A673 (cell line): ENCODE results near the gene TARS3. TPM values are rescaled to one million over a fixed set of nuclear protein-coding genes. Genes with fewer than 3 reads are reported as not detected.

Source experiments
- BruUV-seq: library from RNA; stranded (reverse); fragments of 400-500 nt; replicated peaks from 2 replicates; lab custom pipeline; 2021; lab: Mats Ljungman, UMichigan
- CTCF ChIA-PET: fragments of 300-600 bp; sonication (Branson Sonifier 250); formaldehyde crosslinking; loops from one replicate; lab custom pipeline; 2022; ENCODE audit warnings: antibody characterized with exemption; lab: Charles Lee
- POLR2A ChIA-PET: fragments of 300-600 bp; sonication (Branson Sonifier 250); formaldehyde crosslinking; loops from one replicate; lab custom pipeline; 2022; ENCODE audit warnings: antibody characterized with exemption; ENCODE audit not compliant: low non-redundant PET; lab: Charles Lee
- DNase-seq: peaks from one replicate; pipeline ENCODE4 v3.0.0-alpha.2; 2015; ENCODE audit warnings: low spot score
- H3K27ac ChIP-seq: fragments of 200-600 bp; sonication (generic); 2 replicates; pipeline ENCODE4 v1.5.1; 2016; ENCODE audit warnings: mixed run types, low read depth, mild to moderate bottlenecking, mixed read lengths, antibody characterized with exemption, low read length; ENCODE audit not compliant: poor library complexity, severe bottlenecking
- H3K27me3 ChIP-seq: fragments of 200-600 bp; sonication (generic); replicated peaks from 2 replicates; pipeline ENCODE4 v1.6.1; 2017; ENCODE audit warnings: mixed run types, low read depth, mild to moderate bottlenecking, mixed read lengths, antibody characterized with exemption, low read length; ENCODE audit not compliant: insufficient read depth, poor library complexity
- H3K36me3 ChIP-seq: fragments of 200-600 bp; sonication (generic); 2 replicates; pipeline ENCODE4 v1.6.1; 2016; ENCODE audit warnings: mixed run types, mild to moderate bottlenecking, mixed read lengths, antibody characterized with exemption, low read length; ENCODE audit not compliant: insufficient read depth, poor library complexity, severe bottlenecking
- H3K4me1 ChIP-seq: fragments of 200-600 bp; sonication (generic); 2 replicates; pipeline ENCODE4 v1.6.1; 2017; ENCODE audit warnings: mixed run types, mild to moderate bottlenecking, mixed read lengths, antibody characterized with exemption, low read length; ENCODE audit not compliant: insufficient read depth, poor library complexity, severe bottlenecking
- H3K4me3 ChIP-seq: fragments of 200-600 bp; sonication (generic); 2 replicates; pipeline ENCODE4 v1.5.1; 2016; ENCODE audit warnings: low read depth, mixed run types, mild to moderate bottlenecking, mixed read lengths, low read length; ENCODE audit not compliant: poor library complexity, severe bottlenecking
- H3K9me3 ChIP-seq: fragments of 200-600 bp; sonication (generic); 2 replicates; pipeline ENCODE4 v1.6.1; 2016; ENCODE audit warnings: mixed run types, low read depth, mild to moderate bottlenecking, mixed read lengths, antibody characterized with exemption, low read length; ENCODE audit not compliant: poor library complexity, severe bottlenecking
- EZH2 ChIP-seq: fragments of 200-600 bp; sonication (generic); IDR thresholded peaks from 2 replicates; pipeline ENCODE4 v1.6.1; 2017; ENCODE audit warnings: borderline replicate concordance, low read depth, mild to moderate bottlenecking, mixed read lengths, antibody characterized with exemption, low read length; ENCODE audit not compliant: poor library complexity, severe bottlenecking
- intact Hi-C: fragments of 100-400 bp; cut with micrococcal nuclease; formaldehyde crosslinking; loops from one replicate; pipeline ENCODE4 v1.10.0; 2022; ENCODE audit not compliant: unreplicated experiment
- total RNA-seq: library from RNA; stranded (reverse); gene quantifications from 2 replicates; pipeline ENCODE4 v1.2.3, GENCODE V29; 2021
- TF ChIP-seq, protein P1 (sequence below): fragments of 300-800, 200-600 bp; sonication (generic); conservative IDR thresholded peaks from 2 replicates; pipeline ENCODE4 v1.5.1; 2017; ENCODE audit warnings: low read depth, mild to moderate bottlenecking, antibody characterized with exemption, low read length, moderate library complexity, mixed read lengths

The TARS3 gene
- total RNA-seq, 1 experiment from 2014 or later: 9.1 TPM

DNA sequence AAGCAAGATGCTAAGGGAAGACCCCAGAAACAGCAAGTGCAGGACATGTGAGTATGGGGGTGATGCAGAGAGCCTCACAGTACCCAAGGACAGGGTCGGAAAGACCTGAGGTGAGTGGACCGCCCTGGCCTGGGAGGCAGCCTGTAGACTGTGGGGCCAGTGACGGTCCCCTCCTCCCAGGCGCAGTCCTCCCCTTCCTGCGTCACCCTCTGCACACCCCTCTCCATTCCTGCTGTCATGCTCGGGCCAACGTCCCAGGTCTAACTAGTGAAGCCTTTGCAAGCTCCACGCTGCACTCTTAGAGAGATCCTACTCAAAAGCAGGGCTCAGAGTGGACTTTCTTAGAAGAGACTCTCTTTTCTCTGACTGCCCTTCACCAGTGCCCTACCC is 113.7 kb downstream of the TARS3 start:
- H3K27me3 ChIP-seq: no peaks in the 10 kb centered on the region
- ChIA-PET CTCF (no interaction called here), POLR2A (no interaction called here)
- H3K36me3 ChIP-seq: no peaks in the 10 kb centered on the region
- no TSS peak for BruUV-seq
- no peaks in the 10 kb centered on the region for H3K9me3 ChIP-seq
- intact Hi-C loops: no loop called here
- H3K4me3 ChIP-seq: no peak overlapping the region
- TF ChIP-seq EZH2: no peak
- TF ChIP-seq, protein P1, sequence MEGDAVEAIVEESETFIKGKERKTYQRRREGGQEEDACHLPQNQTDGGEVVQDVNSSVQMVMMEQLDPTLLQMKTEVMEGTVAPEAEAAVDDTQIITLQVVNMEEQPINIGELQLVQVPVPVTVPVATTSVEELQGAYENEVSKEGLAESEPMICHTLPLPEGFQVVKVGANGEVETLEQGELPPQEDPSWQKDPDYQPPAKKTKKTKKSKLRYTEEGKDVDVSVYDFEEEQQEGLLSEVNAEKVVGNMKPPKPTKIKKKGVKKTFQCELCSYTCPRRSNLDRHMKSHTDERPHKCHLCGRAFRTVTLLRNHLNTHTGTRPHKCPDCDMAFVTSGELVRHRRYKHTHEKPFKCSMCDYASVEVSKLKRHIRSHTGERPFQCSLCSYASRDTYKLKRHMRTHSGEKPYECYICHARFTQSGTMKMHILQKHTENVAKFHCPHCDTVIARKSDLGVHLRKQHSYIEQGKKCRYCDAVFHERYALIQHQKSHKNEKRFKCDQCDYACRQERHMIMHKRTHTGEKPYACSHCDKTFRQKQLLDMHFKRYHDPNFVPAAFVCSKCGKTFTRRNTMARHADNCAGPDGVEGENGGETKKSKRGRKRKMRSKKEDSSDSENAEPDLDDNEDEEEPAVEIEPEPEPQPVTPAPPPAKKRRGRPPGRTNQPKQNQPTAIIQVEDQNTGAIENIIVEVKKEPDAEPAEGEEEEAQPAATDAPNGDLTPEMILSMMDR: no peak
- DNase-seq: no peak
- H3K4me1 ChIP-seq: peaks cover 5% of the 10 kb centered on the region
- no peak overlapping the region for H3K27ac ChIP-seq

DNA sequence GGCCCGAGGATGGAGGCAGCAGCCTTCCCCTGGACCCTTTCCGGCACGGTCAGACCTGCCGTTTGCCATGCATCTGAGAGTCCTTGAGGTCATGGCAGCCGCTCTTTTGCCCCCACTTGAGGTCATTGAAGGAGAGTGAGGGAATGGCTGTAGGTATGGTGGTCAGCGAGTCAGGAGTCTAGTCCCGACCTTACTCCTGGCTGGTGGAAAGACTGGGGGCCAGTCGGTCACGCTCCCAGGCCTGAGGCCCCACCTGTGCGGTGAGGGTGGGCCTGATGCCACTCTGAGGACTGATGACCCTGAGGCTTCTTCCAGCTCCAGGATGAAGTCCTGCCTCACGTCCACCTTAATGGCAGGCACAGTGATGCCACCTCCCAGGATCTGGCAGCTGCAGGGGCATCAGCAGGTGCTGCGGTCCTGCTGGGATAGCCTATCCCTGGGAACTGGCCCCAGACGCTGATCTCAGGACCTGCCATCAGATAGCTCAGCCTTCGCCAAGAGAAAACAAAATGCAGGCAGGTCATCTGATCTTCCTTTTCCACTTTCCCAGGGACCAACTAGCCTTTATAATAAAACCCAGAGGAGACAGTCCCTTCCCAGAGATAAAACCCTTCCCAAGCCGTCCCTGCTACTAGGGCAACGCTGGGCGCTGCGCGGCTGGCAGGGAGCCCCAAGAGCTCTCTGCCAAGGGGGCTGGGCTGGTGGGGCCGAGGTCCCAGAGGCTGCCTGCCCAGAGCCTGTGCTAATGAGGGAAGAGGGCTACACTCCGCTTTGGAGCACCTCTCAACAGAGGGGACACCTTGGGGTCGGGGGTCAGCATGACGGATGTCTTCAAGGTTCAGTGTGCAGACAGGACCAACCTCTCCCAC is 114.3 kb downstream of the TARS3 start:
- TF ChIP-seq, protein P1: no peak
- TF ChIP-seq EZH2: no peak
- Histone ChIP-seq H3K4me1 (peaks cover 5% of the 10 kb centered on the region), H3K27me3 (no peaks in the 10 kb centered on the region), H3K27ac (no peak overlapping the region), H3K4me3 (no peak overlapping the region), H3K9me3 (no peaks in the 10 kb centered on the region), H3K36me3 (no peaks in the 10 kb centered on the region)
- no TSS peak for BruUV-seq
- no peak for DNase-seq
- CTCF ChIA-PET: no interaction called here
- intact Hi-C loops: no loop called here
- POLR2A ChIA-PET: no interaction called here

DNA sequence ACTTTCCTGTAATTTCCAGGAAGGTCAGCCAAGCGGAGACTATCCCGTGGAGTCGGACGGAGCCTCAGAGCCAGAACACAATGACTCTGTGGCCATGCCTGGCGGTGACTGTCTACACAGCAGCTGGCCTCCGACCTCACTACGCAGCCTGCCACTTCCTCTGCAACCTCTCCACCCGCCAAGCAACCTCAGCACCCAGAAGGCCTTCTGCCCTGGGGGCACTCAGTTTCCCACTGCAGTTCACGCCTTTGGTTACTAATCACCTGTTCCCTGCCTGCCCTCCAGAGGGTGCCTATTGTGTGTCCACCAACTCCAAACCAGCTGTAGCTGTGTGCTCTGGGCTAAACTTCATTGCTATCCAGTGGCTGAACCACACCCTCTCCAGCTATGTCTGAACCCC is 116.1 kb downstream of the TARS3 start:
- Histone ChIP-seq H3K4me3 (no peak overlapping the region), H3K27me3 (no peaks in the 10 kb centered on the region), H3K36me3 (no peaks in the 10 kb centered on the region), H3K9me3 (no peaks in the 10 kb centered on the region), H3K27ac (no peak overlapping the region), H3K4me1 (peaks cover 1% of the 10 kb centered on the region)
- intact Hi-C loops: no loop called here
- DNase-seq: no peak
- ChIA-PET CTCF (no interaction called here), POLR2A (no interaction called here)
- TF ChIP-seq, protein P1: no peak
- no peak for TF ChIP-seq EZH2
- no TSS peak for BruUV-seq
